IMR-90 (cell line): Measurements from ENCODE around the gene COX10. TPM values are rescaled to one million over a fixed set of nuclear protein-coding genes. Genes with fewer than 3 reads are reported as not detected.

Experiments
- ATAC-seq: fragments of 200-7000 bp; cut with Tn5 transposase; 2 replicates; pipeline ENCODE4 v1.9.1; 2020; ENCODE audit warnings: low read depth, mild to moderate bottlenecking, moderate library complexity
- BruUV-seq: library from RNA; stranded (reverse); fragments of 400-500 nt; replicated peaks from 2 replicates; lab custom pipeline; 2021; lab: Mats Ljungman, UMichigan
- CTCF ChIA-PET: fragments of 300-600 bp; formaldehyde crosslinking; extraction: SDS; loops from one replicate; lab custom pipeline; 2021; ENCODE audit warnings: antibody characterized with exemption; lab: Yijun Ruan, JAX
- POLR2A ChIA-PET: fragments of 300-600 bp; sonication (Branson Sonifier 250); formaldehyde crosslinking; loops from one replicate; lab custom pipeline; 2022; ENCODE audit warnings: antibody characterized with exemption; ENCODE audit not compliant: unreplicated experiment; lab: Charles Lee
- DNase-seq: peaks from one replicate; pipeline ENCODE4 v3.0.0; 2013
- H2AFZ ChIP-seq: replicated peaks from 2 replicates; pipeline ENCODE3; 2013; ENCODE audit warnings: low read length, mild to moderate bottlenecking; ENCODE audit not compliant: poor library complexity
- H2AK5ac ChIP-seq: 2 replicates; pipeline ENCODE4 v1.6.1; 2013; ENCODE audit warnings: low read depth, low read length, inconsistent platforms
- H2AK9ac ChIP-seq: replicated peaks from 2 replicates; pipeline ENCODE3; 2013; ENCODE audit warnings: mild to moderate bottlenecking, low read depth, low read length, moderate library complexity; ENCODE audit not compliant: poor library complexity
- H2BK120ac ChIP-seq: 2 replicates; pipeline ENCODE4 v1.6.1; 2013; ENCODE audit warnings: low read depth, low read length, inconsistent platforms
- H2BK15ac ChIP-seq: 3 replicates; pipeline ENCODE4 v1.6.1; 2013; ENCODE audit warnings: low read depth, low read length, inconsistent platforms
- H2BK20ac ChIP-seq: 2 replicates; pipeline ENCODE4 v1.6.1; 2013; ENCODE audit warnings: low read depth, mild to moderate bottlenecking, inconsistent platforms, low read length, moderate library complexity
- H2BK5ac ChIP-seq: 2 replicates; pipeline ENCODE4 v1.6.1; 2013; ENCODE audit warnings: mild to moderate bottlenecking, low read depth, low read length, inconsistent platforms; ENCODE audit not compliant: poor library complexity, severe bottlenecking
- H3K14ac ChIP-seq: replicated peaks from 2 replicates; pipeline ENCODE4 v1.6.1; 2013; ENCODE audit warnings: low read depth, low read length, inconsistent platforms
- H3K18ac ChIP-seq: 2 replicates; pipeline ENCODE4 v1.6.1; 2013; ENCODE audit warnings: low read depth, low read length, control low read depth
- H3K23ac ChIP-seq: 2 replicates; pipeline ENCODE4 v1.6.1; 2013; ENCODE audit warnings: low read depth, low read length, inconsistent platforms
- H3K27ac ChIP-seq: 2 replicates; pipeline ENCODE4 v1.5.1; 2013; ENCODE audit warnings: mild to moderate bottlenecking, control low read depth, low read length; ENCODE audit not compliant: insufficient read depth
- H3K27me3 ChIP-seq: 2 replicates; pipeline ENCODE4 v1.6.1; 2013; ENCODE audit warnings: low read length; ENCODE audit not compliant: control insufficient read depth, insufficient read depth
- H3K36me3 ChIP-seq: 2 replicates; pipeline ENCODE4 v1.6.1; 2013; ENCODE audit warnings: low read length, mixed read lengths; ENCODE audit not compliant: control insufficient read depth, insufficient read depth
- H3K4ac ChIP-seq: 2 replicates; pipeline ENCODE4 v1.6.1; 2013; ENCODE audit warnings: low read depth, low read length, inconsistent platforms
- H3K4me1 ChIP-seq: 2 replicates; pipeline ENCODE4 v1.6.1; 2013; ENCODE audit warnings: low read length, mixed read lengths; ENCODE audit not compliant: control insufficient read depth, insufficient read depth
- H3K4me2 ChIP-seq: 2 replicates; pipeline ENCODE4 v1.6.1; 2013; ENCODE audit warnings: low read depth, mild to moderate bottlenecking, control low read depth, low read length, moderate library complexity
- H3K4me3 ChIP-seq: 2 replicates; pipeline ENCODE4 v1.5.1; 2013; ENCODE audit warnings: low read depth, mild to moderate bottlenecking, control low read depth, low read length, moderate library complexity; ENCODE audit not compliant: insufficient read depth
- H3K56ac ChIP-seq: 2 replicates; pipeline ENCODE4 v1.6.1; 2013; ENCODE audit warnings: low read length, inconsistent platforms; ENCODE audit not compliant: insufficient read depth; ENCODE audit errors: extremely low read depth
- H3K79me1 ChIP-seq, 2 experiments: 2 replicates each; pipeline ENCODE4 v1.6.1; 2013; ENCODE audit warnings: low read length in 2 of 2, inconsistent platforms in 1 of 2, low read depth in 1 of 2
- H3K9ac ChIP-seq: 2 replicates; pipeline ENCODE4 v1.6.1; 2013; ENCODE audit warnings: low read depth, low read length, control low read depth
- H3K9me1 ChIP-seq: 2 replicates; pipeline ENCODE4 v1.6.1; 2013; ENCODE audit warnings: low read length, inconsistent platforms; ENCODE audit not compliant: insufficient read depth
- H3K9me3 ChIP-seq: 2 replicates; pipeline ENCODE4 v1.6.1; 2013; ENCODE audit warnings: low read length; ENCODE audit not compliant: control insufficient read depth, insufficient read depth
- H4K20me1 ChIP-seq: 2 replicates; pipeline ENCODE4 v1.6.1; 2013; ENCODE audit warnings: low read length, inconsistent platforms; ENCODE audit not compliant: insufficient read depth
- H4K5ac ChIP-seq: 2 replicates; pipeline ENCODE4 v1.6.1; 2013; ENCODE audit warnings: mild to moderate bottlenecking, low read depth, low read length, control low read depth
- H4K8ac ChIP-seq, 2 experiments: 2 replicates each; pipeline ENCODE4 v1.6.1; 2013; ENCODE audit warnings: low read depth in 2 of 2, low read length in 2 of 2, control low read depth in 1 of 2, inconsistent platforms in 1 of 2
- H4K91ac ChIP-seq: 2 replicates; pipeline ENCODE4 v1.6.1; 2013; ENCODE audit warnings: low read depth, low read length, inconsistent platforms; ENCODE audit not compliant: insufficient read depth
- BHLHE40 ChIP-seq: fragments of 150-350 bp; IDR thresholded peaks from 2 replicates; pipeline ENCODE4 v1.6.1; 2016; ENCODE audit warnings: mild to moderate bottlenecking, low read depth, low read length
- CEBPB ChIP-seq: IDR thresholded peaks from 2 replicates; pipeline ENCODE4 v1.6.1; 2012; ENCODE audit warnings: low read depth, low read length, improper control_type of control experiment
- CHD1 ChIP-seq: IDR thresholded peaks from 2 replicates; pipeline ENCODE4 v1.6.1; 2012; ENCODE audit warnings: low read depth, low read length, improper control_type of control experiment
- CTCF ChIP-seq: conservative IDR thresholded peaks from 2 replicates; pipeline ENCODE4 v1.5.1; 2012; ENCODE audit warnings: mild to moderate bottlenecking, low read depth, low read length, improper control_type of control experiment
- ELK1 ChIP-seq: fragments of 150-350 bp; IDR thresholded peaks from 2 replicates; pipeline ENCODE4 v1.6.1; 2016; ENCODE audit warnings: low read depth, mild to moderate bottlenecking, low read length, moderate library complexity, borderline replicate concordance
- FOS ChIP-seq: fragments of 150-350 bp; IDR thresholded peaks from 2 replicates; pipeline ENCODE4 v1.6.1; 2016; ENCODE audit warnings: low read depth, low read length
- MAFK ChIP-seq: IDR thresholded peaks from 2 replicates; pipeline ENCODE4 v1.6.1; 2012; ENCODE audit warnings: low read depth, low read length, improper control_type of control experiment
- MAZ ChIP-seq: IDR thresholded peaks from 2 replicates; pipeline ENCODE4 v1.6.1; 2012; ENCODE audit warnings: low read depth, mild to moderate bottlenecking, low read length, improper control_type of control experiment, moderate library complexity, borderline replicate concordance
- MXI1 ChIP-seq: IDR thresholded peaks from 2 replicates; pipeline ENCODE4 v1.6.1; 2012; ENCODE audit warnings: low read depth, mild to moderate bottlenecking, low read length, moderate library complexity, borderline replicate concordance
- NFE2L2 ChIP-seq: fragments of 150-350 bp; IDR thresholded peaks from 2 replicates; pipeline ENCODE4 v1.6.1; 2016; ENCODE audit warnings: low read depth, mild to moderate bottlenecking, low read length
- POLR2A ChIP-seq: IDR thresholded peaks from 2 replicates; pipeline ENCODE4 v1.6.1; 2012; ENCODE audit warnings: mild to moderate bottlenecking, low read depth, low read length
- RAD21 ChIP-seq: IDR thresholded peaks from 2 replicates; pipeline ENCODE4 v1.6.1; 2012; ENCODE audit warnings: low read length, improper control_type of control experiment
- RCOR1 ChIP-seq: IDR thresholded peaks from 2 replicates; pipeline ENCODE4 v1.6.1; 2012; ENCODE audit warnings: mild to moderate bottlenecking, low read length, improper control_type of control experiment; ENCODE audit not compliant: insufficient replicate concordance
- RFX5 ChIP-seq: IDR thresholded peaks from 2 replicates; pipeline ENCODE4 v1.8.0; 2012; ENCODE audit warnings: low read depth, mild to moderate bottlenecking, low read length, moderate library complexity
- SMC3 ChIP-seq: fragments of 150-350 bp; IDR thresholded peaks from 2 replicates; pipeline ENCODE4 v1.6.1; 2016; ENCODE audit warnings: low read depth, mild to moderate bottlenecking, antibody characterized with exemption, low read length, moderate library complexity
- USF2 ChIP-seq: fragments of 150-350 bp; IDR thresholded peaks from 2 replicates; pipeline ENCODE4 v1.6.1; 2017; ENCODE audit warnings: mild to moderate bottlenecking, antibody characterized with exemption, low read length, low read depth
- WGBS, 2 experiments: methylation state at CpG; one replicate each; pipeline versions ENCODE4 v1.1.5 to v1.1.7; 2013; ENCODE audit warnings: missing lambda C conversion rate in 2 of 2; ENCODE audit not compliant: insufficient read length in 1 of 2; ENCODE audit errors: extremely low coverage in 2 of 2; 5-methylcytosine and 5-hydroxymethylcytosine counted together
- dilution Hi-C: fragments of 300-500 bp; cut with HindIII; formaldehyde crosslinking; loops from one replicate; pipeline ENCODE4 v1.14.3; 2018; ENCODE audit warnings: low sequenced_read_pairs; ENCODE audit not compliant: unreplicated experiment
- in situ Hi-C: fragments of 300-500 bp; cut with MboI; formaldehyde crosslinking; loops from 3 replicates; pipeline ENCODE4 v1.14.3; 2019; ENCODE audit warnings: low sequenced_read_pairs, inconsistent platforms, mixed read lengths
- intact Hi-C: fragments of 100-400 bp; cut with micrococcal nuclease; formaldehyde crosslinking; loops from 2 replicates; pipeline ENCODE4 v1.10.0; 2022
- polyA plus RNA-seq, 3 experiments: library from polyadenylated mRNA; depleted of rRNA; stranded (reverse); fragments of >200 nt; gene quantifications; 2 replicates each; pipeline ENCODE4 v1.2.3, GENCODE V29; 2012; ENCODE audit warnings: low replicate concordance in 1 of 3
- total RNA-seq: library from RNA; depleted of rRNA; stranded (reverse); fragments of >200 nt; gene quantifications from 2 replicates; pipeline ENCODE4 v1.2.3, GENCODE V29; 2012

COX10 gene
- total and polyA plus RNA-seq, 2 of the 4 experiments (the other 2 are of a cell fraction), result 15.4 to 16.1 TPM

- Histone ChIP-seq H3K4me3 (no peak overlapping the region), H4K5ac (no peak overlapping the region), H3K4me1 (peaks cover 2% of the 10 kb centered on the region; the same call in 1 of the 2 replicates), H3K18ac (no peak overlapping the region), H3K14ac (no peak overlapping the region), H3K9me3 (no peaks in the 10 kb centered on the region), H3K36me3 (peaks cover 9% of the 10 kb centered on the region), H3K79me1 (peaks cover 3 to 5% of the 10 kb centered on the region in 2 experiments; a peak in 2 of 4 replicates), H2AK9ac (no peak overlapping the region), H4K20me1 (no peaks in the 10 kb centered on the region), H2AFZ (no peak overlapping the region), H3K27ac (no peak overlapping the region), H2BK5ac (no peak overlapping the region), H2BK120ac (no peak overlapping the region), H3K9me1 (peaks cover 3% of the 10 kb centered on the region; the same call in 1 of the 2 replicates), H3K4me2 (no peak overlapping the region), H4K91ac (no peak overlapping the region), H3K56ac (no peak overlapping the region), H3K27me3 (no peaks in the 10 kb centered on the region), H3K23ac (no peak overlapping the region), H3K4ac (no peak overlapping the region; the same call in 1 of the 2 replicates), H2BK15ac (no peak overlapping the region), H2AK5ac (no peak overlapping the region; the same call in 1 of the 2 replicates), H3K9ac (no peak overlapping the region), H2BK20ac (no peak overlapping the region), H4K8ac (no peak overlapping the region)
- POLR2A ChIA-PET, result no interaction called here
- TF ChIP-seq ELK1 (no peak), USF2 (no peak), CTCF (no peak), CHD1 (no peak), MAZ (no peak), RAD21 (no peak), RFX5 (no peak), CEBPB (no peak), SMC3 (no peak), FOS (no peak), NFE2L2 (no peak), BHLHE40 (no peak), MXI1 (no peak), MAFK (no peak), RCOR1 (no peak), POLR2A (no peak)
- in situ Hi-C loops, result no loop called here
- dilution Hi-C loops, result no loop called here
- CTCF ChIA-PET, result interaction anchor here (0.5 to 0.7 kb wide), 2 partner anchors 384 to 391 kb away, joined by 3 read pairs; no protein-coding TSS in a partner anchor
- BruUV-seq, result no TSS peak
- no peak for DNase-seq
- intact Hi-C loops, result no loop called here
- ATAC-seq, result no peak
- WGBS, 2 experiments, result no CpG with 5 or more reads among the region's 1 CpG
Observed at GRCh38 chr17:14037453-14037852, 31.9 kb upstream of the COX10 start.
